Kidney tubule cell (primary cell): Measurements from ENCODE around the gene PDGFRB.
A peak's percentile ranks its signal among the peaks of the same experiment; 100 is the strongest.
"Not testable (repeated sequence)": the region's sequence is repeated elsewhere in the genome, so short reads cannot be mapped to it uniquely, and the experiment has no call there.

Experiments
- DNase-seq: peaks from one replicate; pipeline ENCODE4 v3.0.0-alpha.2; 2018; ENCODE audit warnings: low spot score

The PDGFRB gene

GRCh38 chr5:150114102-150114641 is 41.5 kb downstream of the PDGFRB start:
- DNase-seq: no peak

DNA sequence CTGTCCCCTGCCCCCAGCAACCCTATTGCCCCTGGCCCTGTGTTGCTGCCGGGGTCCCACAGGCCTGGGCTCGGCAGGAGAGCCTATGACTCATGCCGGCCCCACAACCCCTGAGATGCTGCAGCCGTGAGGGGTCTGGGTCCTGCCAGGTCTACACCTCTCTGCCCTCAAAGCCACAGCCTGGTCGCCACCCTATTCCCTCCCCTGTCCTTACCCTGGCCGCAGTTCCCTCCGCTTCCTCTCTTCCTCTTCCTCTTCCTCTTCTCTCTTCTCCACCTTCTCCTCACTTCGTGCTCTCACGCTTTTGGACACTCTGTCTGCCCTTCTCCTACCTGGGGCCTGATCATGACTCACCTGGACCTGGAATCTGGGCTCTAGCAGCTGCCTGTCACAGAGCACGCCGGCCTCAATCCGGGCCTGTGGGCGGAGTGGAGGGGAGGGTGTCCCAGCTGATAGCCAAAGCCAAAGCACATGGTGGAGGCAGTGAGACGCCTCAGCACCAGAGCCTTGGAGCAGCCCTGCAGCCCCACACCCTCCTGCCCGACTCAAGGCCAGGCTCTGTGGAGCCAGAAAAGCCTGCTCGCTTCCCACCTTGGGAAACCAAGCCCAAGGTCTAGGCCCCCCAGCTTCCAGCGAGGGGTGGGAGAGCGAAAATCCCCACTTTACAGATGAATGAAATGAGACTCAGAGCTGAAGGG is 42.4 kb downstream of the PDGFRB start:
- DNase-seq: peak; percentile 69

GRCh38 chr5:150112201-150113046 is 43.2 kb downstream of the PDGFRB start:
- peak; percentile 54 for DNase-seq

DNA sequence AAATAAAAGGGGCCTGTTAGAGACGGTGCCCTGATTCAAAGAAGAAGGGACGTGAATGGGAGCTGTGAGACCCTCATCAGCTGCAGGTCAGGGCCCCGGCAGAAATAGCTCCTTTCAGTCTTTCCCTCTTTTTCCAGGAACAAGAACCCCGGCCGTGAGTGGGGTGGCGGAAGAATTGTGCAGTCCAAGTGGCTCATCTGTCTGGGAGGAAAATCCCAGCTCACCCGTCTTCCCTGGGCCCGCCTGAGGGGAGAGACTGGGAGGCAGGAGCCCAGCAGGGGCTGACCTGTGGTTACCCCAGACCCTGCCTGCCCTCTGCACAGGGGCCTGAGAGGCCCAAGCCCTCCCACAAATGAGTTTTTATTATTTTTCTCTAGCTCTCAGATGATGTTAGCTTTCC is 44.5 kb downstream of the PDGFRB start:
- no peak for DNase-seq

GRCh38 chr5:150109921-150110320 is 45.7 kb downstream of the PDGFRB start:
- DNase-seq: peak; percentile 77

DNA sequence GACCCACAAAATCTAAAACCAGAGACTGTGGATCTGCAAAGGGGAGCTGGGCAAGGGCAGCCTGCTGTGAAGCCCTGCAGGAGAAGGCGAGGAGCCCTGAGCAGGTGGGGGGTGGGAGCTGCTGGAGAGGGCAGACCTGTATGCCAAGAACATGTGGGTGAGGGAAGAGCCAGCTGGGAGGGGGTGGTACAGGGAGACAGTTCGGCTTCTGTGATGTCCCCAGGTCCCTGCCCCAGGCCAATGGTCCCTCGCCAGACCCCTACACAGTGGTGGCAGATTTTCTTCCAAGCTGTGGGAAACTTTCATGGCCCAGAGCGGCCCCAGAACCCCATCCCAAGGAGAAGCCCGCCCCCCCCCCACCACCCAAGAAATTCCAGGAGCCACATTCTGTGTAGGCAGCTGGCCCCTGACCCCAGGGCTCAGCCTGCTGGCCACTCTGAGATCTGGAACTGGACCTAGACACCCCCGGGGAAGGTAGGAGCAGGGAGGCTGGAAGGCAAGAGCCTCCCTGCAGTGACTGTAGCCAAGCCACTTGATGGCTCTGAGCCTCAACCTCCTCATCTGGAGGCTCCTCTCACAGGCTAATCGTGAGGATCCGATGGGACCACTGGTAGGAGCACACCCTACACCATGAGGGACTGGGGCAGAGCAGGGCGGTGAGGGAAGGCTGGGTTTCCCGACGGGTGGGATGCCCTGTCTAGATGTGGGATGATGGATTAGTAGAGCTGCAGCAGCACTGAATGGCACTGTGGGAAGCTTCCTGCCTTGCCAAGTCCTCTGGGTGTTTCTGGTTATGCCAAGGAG is 46.7 kb downstream of the PDGFRB start:
- DNase-seq: no peak

GRCh38 chr5:150107909-150108447 is 47.7 kb downstream of the PDGFRB start:
- no peak for DNase-seq

- DNase-seq: peak; percentile 17
These were observed 48.8 kb downstream of the PDGFRB start for GRCh38 chr5:150106674-150107426.

GRCh38 chr5:150105928-150106615 is 49.6 kb downstream of the PDGFRB start:
- no peak for DNase-seq

- DNase-seq: no peak
These were observed 51.1 kb downstream of the PDGFRB start for GRCh38 chr5:150104550-150104870.

DNA sequence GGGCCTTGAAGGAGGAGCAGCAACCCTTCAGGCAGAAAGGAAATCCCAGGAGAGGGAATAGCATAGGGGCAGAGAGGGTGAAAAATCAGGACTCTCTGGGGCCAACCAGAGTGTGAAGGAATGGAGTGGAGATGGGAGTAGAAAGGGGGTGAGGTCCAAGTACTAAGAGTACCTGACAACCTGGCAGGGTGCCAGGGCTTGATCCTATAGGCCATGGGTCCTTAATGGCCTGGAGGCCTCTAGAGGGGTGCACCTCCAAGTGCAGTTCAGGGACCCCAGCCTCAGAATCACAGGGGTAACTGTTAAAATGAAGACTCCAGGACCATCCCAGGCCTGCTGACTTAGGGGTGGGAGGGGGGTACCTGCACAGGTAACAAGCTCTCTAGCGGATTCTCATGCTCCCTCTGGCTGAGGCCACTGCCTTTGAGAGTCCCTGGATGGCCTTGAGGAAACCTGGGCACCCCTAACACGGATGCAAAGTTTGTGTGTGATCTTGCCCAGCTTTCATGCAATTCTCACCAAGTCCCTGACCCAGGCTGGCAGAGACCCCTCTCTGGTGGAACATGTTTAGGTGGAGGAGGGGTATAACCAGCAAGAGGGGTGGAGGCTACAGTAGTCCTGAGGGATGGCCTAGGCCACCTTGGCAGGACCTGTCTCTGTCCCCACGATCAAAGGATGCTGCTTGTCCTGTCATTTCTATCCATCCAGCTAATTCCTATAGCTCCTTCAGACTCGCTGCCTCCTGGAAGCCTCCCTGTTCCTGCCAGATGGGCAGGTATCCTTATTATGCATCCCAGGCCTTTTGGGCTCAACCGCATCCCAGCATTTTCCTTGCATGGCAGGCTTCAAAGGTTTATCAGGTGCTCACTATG is 51.7 kb downstream of the PDGFRB start:
- no peak for DNase-seq

DNA sequence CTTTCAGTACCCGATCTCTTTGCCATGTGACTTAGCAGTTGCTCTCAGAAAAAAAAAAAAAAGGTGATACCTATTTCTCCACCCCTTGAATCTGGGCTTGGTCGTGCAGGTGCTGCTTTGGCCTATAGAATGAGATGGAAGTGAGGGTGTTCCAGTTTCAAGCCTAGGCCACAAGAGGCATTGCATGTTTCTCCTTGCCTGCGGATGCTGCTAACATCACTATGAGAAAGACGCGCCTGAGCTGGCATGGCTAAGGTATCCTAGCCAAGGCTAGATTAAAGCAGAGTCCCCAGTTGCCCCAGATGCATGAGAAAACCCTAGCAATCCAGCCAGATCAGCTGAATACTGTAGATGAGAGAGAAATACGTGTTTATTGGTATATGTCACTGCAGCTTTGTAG is 54.6 kb downstream of the PDGFRB start:
- DNase-seq: no peak

GRCh38 chr5:150097152-150097551 is 58.5 kb downstream of the PDGFRB start:
- DNase-seq: no peak

GRCh38 chr5:150092159-150092787 is 63.4 kb downstream of the PDGFRB start:
- DNase-seq: no peak

GRCh38 chr5:150085950-150086715 is 69.5 kb downstream of the PDGFRB start, which contains the start of gene CSF1R:
Gene CSF1R, minus strand, starts transcription at chr5:150086554. Its CDS starts 127 bp downstream, at chr5:150086427.
- DNase-seq: no peak

GRCh38 chr5:150085191-150085912 is 70.3 kb downstream of the PDGFRB start:
- DNase-seq: no peak

GRCh38 chr5:150084754-150085153 is 70.9 kb downstream of the PDGFRB start:
- DNase-seq: not testable (repeated sequence)

DNA sequence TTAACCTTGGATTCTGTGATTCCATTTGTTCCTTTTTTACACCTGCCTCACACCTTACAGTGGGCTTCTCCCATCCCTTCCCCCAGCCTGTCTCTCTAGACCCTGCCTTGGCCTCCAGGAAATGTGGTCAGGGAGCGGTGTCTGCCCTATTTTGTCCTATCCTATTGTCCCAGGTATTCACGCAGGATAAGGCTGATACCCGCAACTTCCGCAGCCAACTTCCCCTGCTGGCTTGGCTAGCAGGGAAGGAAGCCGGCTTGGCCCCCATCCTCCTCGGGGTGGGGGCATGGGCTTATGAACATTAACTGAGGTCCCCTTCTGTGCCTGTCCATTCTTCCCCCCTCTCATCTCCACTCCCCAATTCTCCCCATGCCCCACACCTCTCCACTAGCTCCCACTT is 72.8 kb downstream of the PDGFRB start:
- no peak for DNase-seq
